ENCODE measurements around the gene STX16. TPM values are rescaled to one million over a fixed set of nuclear protein-coding genes. Genes with fewer than 3 reads are reported as not detected.

STX16 gene
- total and polyA plus RNA-seq, 2 of the 13 experiments (the other 11 are each of a cell fraction or from before 2014, with no cell fraction given) = 28.0 to 72.7 TPM

GRCh38 chr20:58720890-58721289, 69.8 kb downstream of the STX16 start:
- no peak for TF ChIP-seq SCMH1 (CRISPR knock-in tag; IDR thresholded peaks at IDR 0.05; ENCODE audit: borderline replicate concordance)
- TF ChIP-seq ZNF256 (CRISPR knock-in tag; conservative IDR thresholded peaks at IDR 0.05) = no peak
- no peak for TF ChIP-seq ZFX (CRISPR knock-in tag; IDR thresholded peaks at IDR 0.05; ENCODE audit: low read depth)
- TF ChIP-seq ZNF598 (CRISPR knock-in tag; IDR thresholded peaks at IDR 0.05; ENCODE audit: borderline replicate concordance) = no peak
- TF ChIP-seq FOXP4 (CRISPR knock-in tag; IDR thresholded peaks at IDR 0.05) = no peak
- no peak for TF ChIP-seq ZBTB1 (CRISPR knock-in tag; IDR thresholded peaks at IDR 0.05; ENCODE audit: borderline replicate concordance)
- TF ChIP-seq ZNF446 (CRISPR knock-in tag; IDR thresholded peaks at IDR 0.05) = no peak
- no peak for TF ChIP-seq HOXA7 (CRISPR knock-in tag; IDR thresholded peaks at IDR 0.05)
- no peak for TF ChIP-seq TFDP1 (CRISPR knock-in tag; IDR thresholded peaks at IDR 0.05; ENCODE audit: borderline replicate concordance)
- TF ChIP-seq ZNF879 (CRISPR knock-in tag; IDR thresholded peaks at IDR 0.05) = no peak
- no peak for TF ChIP-seq SRSF9 (IDR thresholded peaks at IDR 0.05; ENCODE audit: borderline replicate concordance, insufficient read depth, low read depth, low read length, poor library complexity, severe bottlenecking)
- H3K4me1 ChIP-seq (ENCODE audit: insufficient read depth, low read length) = peaks cover 23% of the 10 kb centered on the region
- ChIA-PET CTCF (ENCODE audit: low intra/inter-chr PET ratio, low total read pairs) (no interaction called here), POLR2A (no interaction called here)
- H3K27me3 ChIP-seq (ENCODE audit: control insufficient read depth in 1 of 2, insufficient read depth in 2 of 2, low read length in 2 of 2) = peaks cover 16 to 52% of the 10 kb centered on the region in 2 experiments
- no peaks in the 10 kb centered on the region for H3K36me3 ChIP-seq (replicated peaks in 1 of 2; ENCODE audit: control insufficient read depth in 1 of 2, insufficient read depth in 2 of 2, low read length in 2 of 2)
- H3K4me3 ChIP-seq (replicated peaks in 1 of 3; ENCODE audit: insufficient read depth in 1 of 3, low read depth in 2 of 3, low read length in 3 of 3) = no peak overlapping the region
- H3K9ac ChIP-seq (ENCODE audit: insufficient read depth, low read depth, low read length) = no peak overlapping the region
- H3K27ac ChIP-seq (ENCODE audit: extremely low read length, insufficient read depth, low read length) = no peak overlapping the region
- ATAC-seq (no peak), DNase-seq (ENCODE audit: low spot score) (no peak), FAIRE-seq (no peak)
- no peaks in the 10 kb centered on the region; the same call in 1 of the 2 replicates for H4K20me1 ChIP-seq (ENCODE audit: insufficient read depth, low read length)
- intact Hi-C loops (cut with micrococcal nuclease; ENCODE audit: unreplicated experiment) = no loop called here
- no peaks in the 10 kb centered on the region for H3K9me3 ChIP-seq (ENCODE audit: low read length)
- no peak overlapping the region for H2AFZ ChIP-seq (ENCODE audit: low read length)
- 54% methylated on average over 14 of the region's 14 CpGs for WGBS (ENCODE audit: low lambda C conversion rate)
- H3K4me2 ChIP-seq (ENCODE audit: low read depth, low read length) = no peak overlapping the region
- no TSS peak for BruUV-seq (replicated peaks)
- in situ Hi-C loops (cut with HindIII; ENCODE audit: extremely low pct_ligation_motif_present, low pct_unique_long_range_greater_than_20kb) = no loop called here
- no peaks in the 10 kb centered on the region for H3K79me2 ChIP-seq (ENCODE audit: insufficient read depth, low read length)
